K562 (cell line): ENCODE data around the gene TRIM49.
"Not testable (repeated sequence)": the region's sequence is repeated elsewhere in the genome, so short reads cannot be mapped to it uniquely, and the experiment has no call there.

Experiments
- BHLHE40 ChIP-seq: IDR thresholded peaks from 2 replicates; pipeline ENCODE4 v1.6.1; 2011; ENCODE audit warnings: low read length, improper control_type of control experiment
- FOXJ3 ChIP-seq: sonication (generic); formaldehyde crosslinking; IDR thresholded peaks from 2 replicates; pipeline ENCODE4 v1.4.0; 2020; ENCODE audit warnings: mild to moderate bottlenecking, missing genetic modification reagents
- PBX2 ChIP-seq, 2 experiments: IDR thresholded peaks in 1 of 2; conservative IDR thresholded peaks in 1 of 2; 2 replicates each; pipeline ENCODE4 v1.6.1; 2016; ENCODE audit warnings: low read depth in 2 of 2, mild to moderate bottlenecking in 1 of 2, missing compliant biosample characterization in 1 of 2, missing genetic modification characterization in 1 of 2, moderate library complexity in 1 of 2
- XRCC3 ChIP-seq: fragments of 450-650 bp; IDR thresholded peaks from 2 replicates; pipeline ENCODE4 v1.6.1; 2017; ENCODE audit warnings: mild to moderate bottlenecking, moderate library complexity
- ZNF175 ChIP-seq: fragments of 200-800 bp; sonication (Bioruptor generic); IDR thresholded peaks from 2 replicates; pipeline ENCODE4 v1.6.1; 2016; ENCODE audit warnings: low read depth, mild to moderate bottlenecking, missing genetic modification characterization, missing compliant biosample characterization

GRCh38 chr11:89813535-89813934, 5.2 kb upstream of the TRIM49 start:
- TF ChIP-seq ZNF175 (CRISPR knock-in tag); PBX2 (CRISPR knock-in tag; IDR thresholded peaks at IDR 0.05; ENCODE audit: low read depth); PBX2 (tag; conservative IDR thresholded peaks at IDR 0.05; ENCODE audit: low read depth); BHLHE40; FOXJ3 (CRISPR knock-in tag); XRCC3: not testable (repeated sequence)
